H1 (cell line): ENCODE data around the gene AADAC. TPM values are rescaled to one million over a fixed set of nuclear protein-coding genes. Genes with fewer than 3 reads are reported as not detected.

Experiments
- CTCF ChIA-PET: fragments of 300-600 bp; sonication (Branson Sonifier 250); formaldehyde crosslinking; loops from one replicate; lab custom pipeline; 2021; ENCODE audit not compliant: partially characterized antibody; lab: Charles Lee
- POLR2A ChIA-PET: fragments of 300-600 bp; sonication (Branson Sonifier 250); formaldehyde crosslinking; loops from one replicate; lab custom pipeline; 2021; ENCODE audit warnings: inconsistent platforms; ENCODE audit not compliant: partially characterized antibody; lab: Charles Lee
- DNase-seq, 2 experiments: peaks; one replicate each; pipeline versions ENCODE4 v3.0.0 to v3.0.0-alpha.2; 2010 to 2022; ENCODE audit warnings: low spot score in 2 of 2, low read depth in 1 of 2, mixed read lengths in 1 of 2
- FAIRE-seq: peaks from 2 replicates; lab custom pipeline; 2011; peaks lifted over from hg19 to GRCh38; lab: Jason Lieb, UNC
- H2AFZ ChIP-seq: 2 replicates; pipeline ENCODE4 v1.8.1; 2012; ENCODE audit warnings: low read length, inconsistent platforms
- H2AK5ac ChIP-seq: 2 replicates; pipeline ENCODE4 v1.6.1; 2013; ENCODE audit warnings: low read depth, low read length
- H2BK120ac ChIP-seq: replicated peaks from 2 replicates; pipeline ENCODE3; 2013; ENCODE audit warnings: low read depth, low read length, inconsistent platforms
- H2BK12ac ChIP-seq: 2 replicates; pipeline ENCODE4 v1.6.1; 2013; ENCODE audit warnings: low read depth, low read length
- H2BK15ac ChIP-seq: 2 replicates; pipeline ENCODE4 v1.6.1; 2013; ENCODE audit warnings: low read length
- H2BK20ac ChIP-seq: 2 replicates; pipeline ENCODE4 v1.6.1; 2013; ENCODE audit warnings: low read length
- H2BK5ac ChIP-seq: 2 replicates; pipeline ENCODE4 v1.6.1; 2013; ENCODE audit warnings: low read depth, low read length
- H3K14ac ChIP-seq: 2 replicates; pipeline ENCODE4 v1.6.1; 2013; ENCODE audit warnings: inconsistent platforms; ENCODE audit not compliant: insufficient read length
- H3K18ac ChIP-seq: 2 replicates; pipeline ENCODE4 v1.6.1; 2013; ENCODE audit warnings: low read length; ENCODE audit errors: extremely low read depth
- H3K23ac ChIP-seq: 2 replicates; pipeline ENCODE4 v1.6.1; 2013; ENCODE audit warnings: inconsistent platforms; ENCODE audit not compliant: insufficient read length
- H3K23me2 ChIP-seq: 2 replicates; pipeline ENCODE4 v1.6.1; 2013; ENCODE audit warnings: low read depth, low read length
- H3K27ac ChIP-seq: 2 replicates; pipeline ENCODE4 v1.6.1; 2011; ENCODE audit warnings: low read depth, low read length, inconsistent platforms
- H3K27me3 ChIP-seq, 4 experiments: replicated peaks in 1 of 4; 1 replicate in 1 of 4; 2 replicates in 3 of 4; pipeline versions ENCODE4 v1.6.1 to v1.8.1; 2011 to 2013; ENCODE audit warnings: low read length in 3 of 4, mild to moderate bottlenecking in 3 of 4, inconsistent platforms in 2 of 4, mixed read lengths in 2 of 4, moderate library complexity in 1 of 4; ENCODE audit not compliant: control insufficient read depth in 3 of 4, insufficient read depth in 3 of 4; ENCODE audit errors: extremely low read depth in 1 of 4
- H3K36me3 ChIP-seq, 4 experiments: 2 replicates each; pipeline versions ENCODE4 v1.6.1 to v1.8.1; 2011 to 2013; ENCODE audit warnings: mild to moderate bottlenecking in 4 of 4, low read length in 3 of 4, moderate library complexity in 2 of 4, control low read depth in 1 of 4, inconsistent platforms in 1 of 4; ENCODE audit not compliant: insufficient read depth in 4 of 4, control insufficient read depth in 2 of 4
- H3K4ac ChIP-seq: replicated peaks from 2 replicates; pipeline ENCODE3; 2013; ENCODE audit warnings: low read length, low read depth, mixed read lengths, inconsistent platforms; ENCODE audit not compliant: insufficient read length
- H3K4me1 ChIP-seq, 4 experiments: replicated peaks in 1 of 4; 1 replicate in 1 of 4; 2 replicates in 3 of 4; pipeline versions ENCODE4 v1.6.1 to v1.8.1; 2011 to 2013; ENCODE audit warnings: low read length in 3 of 4, inconsistent platforms in 2 of 4, mixed read lengths in 1 of 4; ENCODE audit not compliant: insufficient read depth in 4 of 4, control insufficient read depth in 3 of 4
- H3K4me2 ChIP-seq, 2 experiments: 2 replicates each; pipeline versions ENCODE4 v1.6.1 to v1.8.1; 2011 to 2013; ENCODE audit warnings: low read depth in 2 of 2, low read length in 2 of 2, control low read depth in 1 of 2, inconsistent platforms in 1 of 2, mild to moderate bottlenecking in 1 of 2; ENCODE audit not compliant: insufficient read depth in 1 of 2
- H3K4me3 ChIP-seq, 4 experiments: fragments of 200-600, 300-600 bp in 1 of 4; sonication (generic), shearing (Covaris generic), sonication (Bioruptor Twin) in 1 of 4; 2 replicates each; pipeline versions ENCODE4 v1.5.1 to v1.8.1; 2011 to 2016; ENCODE audit warnings: low read length in 4 of 4, low read depth in 3 of 4, control low read depth in 2 of 4, inconsistent platforms in 2 of 4, mild to moderate bottlenecking in 2 of 4, mixed read lengths in 1 of 4, moderate library complexity in 1 of 4; ENCODE audit not compliant: insufficient read depth in 2 of 4; ENCODE audit errors: extremely low read depth in 1 of 4
- H3K56ac ChIP-seq: replicated peaks from 2 replicates; pipeline ENCODE3; 2013; ENCODE audit warnings: low read depth, mild to moderate bottlenecking, mixed read lengths, low read length, inconsistent platforms; ENCODE audit not compliant: insufficient read length
- H3K79me1 ChIP-seq: 2 replicates; pipeline ENCODE4 v1.6.1; 2013; ENCODE audit warnings: low read depth, low read length, control low read depth
- H3K79me2 ChIP-seq, 2 experiments: 2 replicates each; pipeline versions ENCODE4 v1.6.1 to v1.8.1; 2012 to 2013; ENCODE audit warnings: low read length in 2 of 2, mild to moderate bottlenecking in 2 of 2, inconsistent platforms in 1 of 2; ENCODE audit not compliant: insufficient read depth in 2 of 2, control insufficient read depth in 1 of 2
- H3K9ac ChIP-seq, 4 experiments: replicated peaks in 1 of 4; 1 replicate in 1 of 4; 2 replicates in 3 of 4; pipeline versions ENCODE4 v1.6.1 to v1.8.1; 2011 to 2013; ENCODE audit warnings: low read depth in 3 of 4, low read length in 3 of 4, control low read depth in 2 of 4, mild to moderate bottlenecking in 2 of 4, moderate library complexity in 2 of 4, inconsistent platforms in 1 of 4; ENCODE audit errors: extremely low read depth in 1 of 4
- H3K9me3 ChIP-seq, 2 experiments: 2 replicates each; pipeline versions ENCODE4 v1.6.1 to v1.8.1; 2012 to 2013; ENCODE audit warnings: mild to moderate bottlenecking in 2 of 2, moderate library complexity in 2 of 2, control low read depth in 1 of 2, inconsistent platforms in 1 of 2, low read depth in 1 of 2, low read length in 1 of 2, mixed read lengths in 1 of 2; ENCODE audit not compliant: insufficient read depth in 2 of 2
- H4K20me1 ChIP-seq, 2 experiments: replicated peaks in 1 of 2; 2 replicates each; pipeline versions ENCODE3 to v1.8.1; 2011 to 2013; ENCODE audit warnings: inconsistent platforms in 2 of 2, low read length in 2 of 2, mild to moderate bottlenecking in 1 of 2; ENCODE audit not compliant: insufficient read depth in 2 of 2, control insufficient read depth in 1 of 2
- H4K5ac ChIP-seq: 2 replicates; pipeline ENCODE4 v1.6.1; 2013; ENCODE audit warnings: low read length, low read depth, mixed read lengths, inconsistent platforms; ENCODE audit not compliant: insufficient read length
- H4K8ac ChIP-seq: 2 replicates; pipeline ENCODE4 v1.8.0; 2013; ENCODE audit warnings: mild to moderate bottlenecking, moderate library complexity, low read length, inconsistent platforms; ENCODE audit not compliant: insufficient read depth; ENCODE audit errors: extremely low read depth
- H4K91ac ChIP-seq: replicated peaks from 2 replicates; pipeline ENCODE3; 2013; ENCODE audit warnings: low read length, mixed read lengths, inconsistent platforms; ENCODE audit not compliant: insufficient read length
- ASH2L ChIP-seq: fragments of 200-600, 300-600 bp; sonication (generic); IDR thresholded peaks from one replicate; pipeline ENCODE4 v1.7.1; 2017; ENCODE audit warnings: low read length
- BCL11A ChIP-seq, 2 experiments: IDR thresholded peaks; one replicate each; pipeline ENCODE4 v1.6.1; 2011; ENCODE audit warnings: low read depth in 2 of 2, low read length in 2 of 2, mild to moderate bottlenecking in 2 of 2
- CHD1 ChIP-seq: IDR thresholded peaks from 2 replicates; pipeline ENCODE4 v1.6.1; 2012; ENCODE audit warnings: low read depth, low read length, improper control_type of control experiment
- CREB1 ChIP-seq: IDR thresholded peaks from 2 replicates; pipeline ENCODE4 v1.6.1; 2012; ENCODE audit warnings: inconsistent platforms
- E2F6 ChIP-seq: IDR thresholded peaks from 2 replicates; pipeline ENCODE4 v1.6.1; 2012; ENCODE audit warnings: inconsistent platforms
- HDAC2 ChIP-seq, 2 experiments: fragments of 300-600 bp in 1 of 2; sonication (generic) in 1 of 2; IDR thresholded peaks; 2 replicates each; pipeline ENCODE4 v1.6.1; 2011 to 2012; ENCODE audit warnings: low read depth in 2 of 2, low read length in 2 of 2, mild to moderate bottlenecking in 2 of 2, moderate library complexity in 2 of 2, borderline replicate concordance in 1 of 2, inconsistent platforms in 1 of 2
- JUND ChIP-seq: IDR thresholded peaks from 2 replicates; pipeline ENCODE4 v1.6.1; 2011; ENCODE audit warnings: mild to moderate bottlenecking, improper control_type of control experiment, low read length
- PHF8 ChIP-seq: fragments of 200-600 bp; sonication (generic); conservative IDR thresholded peaks from 2 replicates; pipeline ENCODE4 v1.7.1; 2012; ENCODE audit warnings: low read depth, mild to moderate bottlenecking, inconsistent platforms, low read length, moderate library complexity
- RXRA ChIP-seq: IDR thresholded peaks from 2 replicates; pipeline ENCODE4 v1.6.1; 2011; ENCODE audit warnings: low read depth, mild to moderate bottlenecking, low read length, moderate library complexity; ENCODE audit not compliant: insufficient read depth
- SAP30 ChIP-seq: fragments of 300-600 bp; sonication (generic); IDR thresholded peaks from 2 replicates; pipeline ENCODE4 v1.7.1; 2012; ENCODE audit warnings: low read length, moderate library complexity, mild to moderate bottlenecking, inconsistent platforms; ENCODE audit not compliant: insufficient read depth, insufficient replicate concordance
- SIRT6 ChIP-seq: IDR thresholded peaks from one replicate; pipeline ENCODE4 v1.7.1; 2012; ENCODE audit warnings: low read length, inconsistent platforms
- SP1 ChIP-seq: IDR thresholded peaks from 2 replicates; pipeline ENCODE4 v1.6.1; 2011; ENCODE audit warnings: low read depth, low read length
- TAF1 ChIP-seq: IDR thresholded peaks from 2 replicates; pipeline ENCODE4 v1.6.1; 2011; ENCODE audit warnings: mild to moderate bottlenecking, low read depth, low read length
- YY1 ChIP-seq: IDR thresholded peaks from 2 replicates; pipeline ENCODE4 v1.6.1; 2011; ENCODE audit warnings: low read depth, mild to moderate bottlenecking, low read length
- WGBS, 2 experiments: shearing (Covaris generic) in 1 of 2; methylation state at CpG; one replicate each; pipeline versions ENCODE4 v1.1.6 to v1.1.7; 2013 to 2015; ENCODE audit warnings: low lambda C conversion rate in 2 of 2, mixed read lengths in 2 of 2, inconsistent platforms in 1 of 2, low coverage in 1 of 2, missing lambda C conversion rate in 1 of 2; ENCODE audit not compliant: insufficient replicate concordance in 2 of 2, insufficient coverage in 1 of 2, insufficient read length in 1 of 2; ENCODE audit errors: extremely low coverage in 1 of 2, missing lambda C conversion rate in 1 of 2; 5-methylcytosine and 5-hydroxymethylcytosine counted together
- polyA plus RNA-seq, 7 experiments: library from polyadenylated mRNA; depleted of rRNA in 3 of 7; stranded (reverse) in 5 of 7; unstranded in 2 of 7; fragments of >200 nt in 5 of 7; fragments of 200-250 nt in 2 of 7; gene quantifications; 1 replicate in 5 of 7; 2 replicates in 1 of 7; 4 replicates in 1 of 7; pipeline versions ENCODE4 v1.2.1 to v1.2.3, GENCODE V29; 2011 to 2013; ENCODE audit warnings: missing spikeins in 2 of 7, mixed read lengths in 2 of 7
- total RNA-seq: library from RNA; stranded (reverse); fragmentation: NEBNext Ultra II Directional; extraction: Animal tissue kit (Norgen Biotek cat#: 25700); gene quantifications from 2 replicates; pipeline ENCODE4 v1.2.1, GENCODE V29; 2021

AADAC gene
- total and polyA plus RNA-seq, 2 of the 8 experiments (the other 6 are each of a cell fraction or from before 2014, with no cell fraction given): not detected

DNA sequence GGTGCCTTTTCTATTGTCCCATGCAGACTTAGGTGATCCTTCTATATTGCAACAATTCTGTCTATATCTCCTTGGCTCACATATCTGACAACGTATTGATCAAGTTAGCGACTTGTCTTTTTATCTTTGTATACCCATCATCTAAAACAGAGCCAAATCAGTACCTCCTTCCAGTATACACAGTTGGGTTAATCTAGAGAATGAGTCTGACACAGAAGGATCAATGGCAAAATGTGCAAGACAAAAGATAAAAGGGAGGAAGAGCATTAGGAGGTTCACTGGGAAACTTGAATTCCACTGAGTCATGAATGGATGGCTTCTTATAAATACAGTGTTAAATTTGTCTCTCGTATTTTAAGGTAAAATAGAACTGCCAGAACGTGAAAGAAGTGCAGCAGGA, 6.0 kb downstream of the AADAC start:
- Histone ChIP-seq H4K8ac (no peak overlapping the region), H3K9me3 (no peaks in the 10 kb centered on the region), H2BK120ac (no peak overlapping the region), H3K18ac (no peak overlapping the region), H3K27ac (no peak overlapping the region), H3K23ac (no peak overlapping the region), H4K91ac (no peak overlapping the region), H3K9ac (no peak overlapping the region), H2AFZ (no peak overlapping the region), H2BK12ac (no peak overlapping the region), H3K23me2 (0 out of 2 replicates have a peak, but pooled peaks cover 2% of the 10 kb centered on the region), H3K56ac (no peak overlapping the region), H4K20me1 (no peaks in the 10 kb centered on the region), H3K27me3 (no peaks in the 10 kb centered on the region), H3K4me2 (no peak overlapping the region), H3K14ac (no peak overlapping the region), H3K36me3 (no peaks in the 10 kb centered on the region; a peak in 1 of 8 replicates), H2BK20ac (no peak overlapping the region), H2BK15ac (no peak overlapping the region), H3K79me1 (no peaks in the 10 kb centered on the region), H3K79me2 (no peaks in the 10 kb centered on the region), H4K5ac (no peak overlapping the region), H3K4ac (no peak overlapping the region), H2AK5ac (no peak overlapping the region), H3K4me3 (no peak overlapping the region), H2BK5ac (no peak overlapping the region), H3K4me1 (no peaks in the 10 kb centered on the region)
- FAIRE-seq (no peak), DNase-seq (no peak)
- ChIA-PET CTCF (interaction anchor here (1.1 kb wide), 1 partner anchor 19 kb away, joined by 3 read pairs; no protein-coding TSS in a partner anchor), POLR2A (no interaction called here)
- 81% methylated on average over 4 of the region's 4 CpGs; no CpG with 5 or more reads in 1 of the 2 experiments for WGBS, 2 experiments
- TF ChIP-seq ASH2L: no peak
- TF ChIP-seq RXRA: no peak
- no peak for TF ChIP-seq JUND
- TF ChIP-seq BCL11A (IDR thresholded peaks at IDR 0.05; ENCODE audit: low read depth in 2 of 2, low read length in 2 of 2): no peak
- TF ChIP-seq E2F6: no peak
- TF ChIP-seq PHF8: no peak
- no peak for TF ChIP-seq HDAC2 (IDR thresholded peaks at IDR 0.05; ENCODE audit: borderline replicate concordance in 1 of 2, low read depth in 2 of 2, low read length in 2 of 2)
- no peak for TF ChIP-seq SAP30
- no peak for TF ChIP-seq SIRT6
- TF ChIP-seq TAF1: no peak
- TF ChIP-seq CREB1: no peak
- no peak for TF ChIP-seq YY1
- TF ChIP-seq CHD1: no peak
- TF ChIP-seq SP1: no peak
